Measurements from ENCODE around the gene ENPEP.
"Not testable (repeated sequence)": the region's sequence is repeated elsewhere in the genome, so short reads cannot be mapped to it uniquely, and the experiment has no call there.

Gene ENPEP, protein sequence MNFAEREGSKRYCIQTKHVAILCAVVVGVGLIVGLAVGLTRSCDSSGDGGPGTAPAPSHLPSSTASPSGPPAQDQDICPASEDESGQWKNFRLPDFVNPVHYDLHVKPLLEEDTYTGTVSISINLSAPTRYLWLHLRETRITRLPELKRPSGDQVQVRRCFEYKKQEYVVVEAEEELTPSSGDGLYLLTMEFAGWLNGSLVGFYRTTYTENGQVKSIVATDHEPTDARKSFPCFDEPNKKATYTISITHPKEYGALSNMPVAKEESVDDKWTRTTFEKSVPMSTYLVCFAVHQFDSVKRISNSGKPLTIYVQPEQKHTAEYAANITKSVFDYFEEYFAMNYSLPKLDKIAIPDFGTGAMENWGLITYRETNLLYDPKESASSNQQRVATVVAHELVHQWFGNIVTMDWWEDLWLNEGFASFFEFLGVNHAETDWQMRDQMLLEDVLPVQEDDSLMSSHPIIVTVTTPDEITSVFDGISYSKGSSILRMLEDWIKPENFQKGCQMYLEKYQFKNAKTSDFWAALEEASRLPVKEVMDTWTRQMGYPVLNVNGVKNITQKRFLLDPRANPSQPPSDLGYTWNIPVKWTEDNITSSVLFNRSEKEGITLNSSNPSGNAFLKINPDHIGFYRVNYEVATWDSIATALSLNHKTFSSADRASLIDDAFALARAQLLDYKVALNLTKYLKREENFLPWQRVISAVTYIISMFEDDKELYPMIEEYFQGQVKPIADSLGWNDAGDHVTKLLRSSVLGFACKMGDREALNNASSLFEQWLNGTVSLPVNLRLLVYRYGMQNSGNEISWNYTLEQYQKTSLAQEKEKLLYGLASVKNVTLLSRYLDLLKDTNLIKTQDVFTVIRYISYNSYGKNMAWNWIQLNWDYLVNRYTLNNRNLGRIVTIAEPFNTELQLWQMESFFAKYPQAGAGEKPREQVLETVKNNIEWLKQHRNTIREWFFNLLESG

DNA sequence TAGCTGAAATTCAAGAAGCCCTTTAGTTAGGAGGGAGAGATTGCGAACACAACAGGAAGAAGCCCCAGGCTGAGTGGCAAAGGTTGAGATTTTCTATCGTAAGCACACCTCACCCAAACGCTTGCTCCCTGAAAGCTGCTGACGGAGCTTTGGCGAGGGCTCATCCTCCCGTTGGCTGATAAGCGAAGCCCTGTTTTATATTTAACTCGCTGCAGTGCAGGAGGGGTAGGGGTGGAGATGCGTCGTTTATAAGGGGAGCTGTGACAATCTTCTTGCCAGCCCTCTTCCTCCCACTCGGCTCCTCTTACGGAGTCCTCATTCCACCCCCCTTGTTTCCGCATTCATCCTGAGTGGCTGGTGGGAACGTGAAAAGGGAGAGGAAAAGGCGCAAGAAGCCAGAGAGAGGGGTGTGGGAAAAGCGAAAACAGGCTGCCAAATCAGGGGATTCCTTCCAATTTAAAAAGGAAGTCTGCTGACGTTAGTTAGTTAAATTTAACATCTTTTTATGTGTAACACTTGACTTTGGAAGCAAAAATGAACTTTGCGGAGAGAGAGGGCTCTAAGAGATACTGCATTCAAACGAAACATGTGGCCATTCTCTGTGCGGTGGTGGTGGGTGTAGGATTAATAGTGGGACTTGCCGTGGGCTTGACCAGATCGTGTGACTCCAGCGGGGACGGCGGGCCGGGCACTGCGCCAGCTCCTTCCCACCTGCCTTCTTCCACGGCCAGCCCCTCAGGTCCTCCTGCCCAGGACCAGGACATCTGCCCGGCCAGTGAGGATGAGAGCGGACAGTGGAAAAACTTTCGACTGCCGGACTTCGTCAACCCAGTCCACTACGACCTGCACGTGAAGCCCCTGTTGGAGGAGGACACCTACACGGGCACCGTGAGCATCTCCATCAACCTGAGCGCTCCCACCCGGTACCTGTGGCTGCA, at the start of gene ENPEP:
TSS of gene ENPEP (plus strand) at position 275 of the 938 bp plus-strand sequence. CDS start at position 535, 260 bp downstream.
- H3K27ac Mint-ChIP-seq = no peak within 1 kb of the TSS
- H3K27me3 Mint-ChIP-seq (ENCODE audit: low read depth) = peaks cover 5% of the 10 kb centered on the region
- no peaks in the 10 kb centered on the region for H3K4me1 Mint-ChIP-seq (ENCODE audit: low read depth)
- no peak within 1 kb of the TSS for H3K4me3 Mint-ChIP-seq
- H3K9me3 Mint-ChIP-seq = no peaks in the 10 kb centered on the region
- H3K36me3 Mint-ChIP-seq (ENCODE audit: low read depth) = no peaks in the 10 kb centered on the region

DNA sequence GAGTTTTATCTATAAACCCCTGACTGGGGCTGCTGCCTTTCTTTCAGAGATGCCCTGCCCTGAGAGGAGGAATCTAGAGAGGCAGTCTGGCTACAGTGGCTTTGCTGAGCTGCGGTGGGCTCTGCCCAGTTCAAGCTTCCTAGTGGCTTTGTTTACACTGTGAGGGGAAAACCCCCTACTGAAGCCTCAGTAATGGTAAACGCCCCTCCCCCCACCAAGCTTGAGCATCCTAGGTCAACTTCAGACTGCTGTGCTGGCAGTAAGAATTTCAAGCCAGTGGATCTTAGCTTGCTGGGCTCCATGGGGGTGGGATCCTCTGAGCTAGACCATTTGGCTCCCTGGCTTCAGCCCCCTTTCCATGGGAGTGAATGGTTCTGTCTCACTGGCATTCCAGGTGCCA, 44.1 kb upstream of the ENPEP start:
- not testable (repeated sequence) for H3K4me3 Mint-ChIP-seq; H3K36me3 Mint-ChIP-seq (ENCODE audit: low read depth); H3K4me1 Mint-ChIP-seq (ENCODE audit: low read depth); H3K9me3 Mint-ChIP-seq; H3K27ac Mint-ChIP-seq; H3K27me3 Mint-ChIP-seq (ENCODE audit: low read depth)

DNA sequence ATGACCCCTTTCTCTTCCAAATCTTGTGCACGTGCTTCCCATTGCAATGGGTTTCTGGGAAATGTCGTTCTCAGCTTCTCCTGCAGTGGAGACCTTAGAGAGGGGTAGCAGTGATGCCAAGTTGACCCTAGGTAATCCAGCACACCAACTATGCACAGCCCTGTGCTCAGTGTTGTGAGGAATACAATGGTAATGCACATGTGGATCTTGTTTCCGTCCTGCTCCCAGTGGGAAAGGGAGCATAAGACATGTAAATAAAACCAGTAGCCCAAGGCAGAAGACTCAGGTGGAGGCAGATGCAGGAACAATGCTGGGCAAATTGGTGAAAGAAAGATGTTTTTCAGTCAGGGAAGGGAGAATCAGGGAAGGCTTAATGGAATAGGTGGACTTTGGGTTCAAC, 38.7 kb upstream of the ENPEP start:
- H3K4me1 Mint-ChIP-seq (ENCODE audit: low read depth); H3K4me3 Mint-ChIP-seq; H3K36me3 Mint-ChIP-seq (ENCODE audit: low read depth); H3K27ac Mint-ChIP-seq; H3K9me3 Mint-ChIP-seq; H3K27me3 Mint-ChIP-seq (ENCODE audit: low read depth): not testable (repeated sequence)

DNA sequence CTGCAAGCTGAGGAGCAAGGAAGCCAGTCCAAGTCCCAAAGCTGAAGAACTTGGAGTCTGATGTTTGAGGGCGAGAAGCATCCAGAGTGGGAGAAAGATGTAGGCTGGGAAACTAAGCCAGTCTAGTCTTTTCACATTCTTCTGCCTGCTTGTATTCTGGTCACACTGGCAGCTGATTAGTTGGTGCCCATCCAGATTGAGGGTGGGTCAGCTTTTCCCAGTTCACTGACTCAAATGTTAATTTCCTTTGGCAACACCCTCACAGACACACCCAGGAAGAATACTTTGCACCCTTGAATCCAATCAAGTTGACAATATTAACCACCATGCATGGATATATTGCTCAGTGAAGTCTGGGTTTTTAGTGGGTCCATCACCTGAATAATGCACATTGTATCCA, 36.7 kb upstream of the ENPEP start:
- H3K4me3 Mint-ChIP-seq; H3K36me3 Mint-ChIP-seq (ENCODE audit: low read depth); H3K9me3 Mint-ChIP-seq; H3K4me1 Mint-ChIP-seq (ENCODE audit: low read depth); H3K27ac Mint-ChIP-seq; H3K27me3 Mint-ChIP-seq (ENCODE audit: low read depth): not testable (repeated sequence)

DNA sequence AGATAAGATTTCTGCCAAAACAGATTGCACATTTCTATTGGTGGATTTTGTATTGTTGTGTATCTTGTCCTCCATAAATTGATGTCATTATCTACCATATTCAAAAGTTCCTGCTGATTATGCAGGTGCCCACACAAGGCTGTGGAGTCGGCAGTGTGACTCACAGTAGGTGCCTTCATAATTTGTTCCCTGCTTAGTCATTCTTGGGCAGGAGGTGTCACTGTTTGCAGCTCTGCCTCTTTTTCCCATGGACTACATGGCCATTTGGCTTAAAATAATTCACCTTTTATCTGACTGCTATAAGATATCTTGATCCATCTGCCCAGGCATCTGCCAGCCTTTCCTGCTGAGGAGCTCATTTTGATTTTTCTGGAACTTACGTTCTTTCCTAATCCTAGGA, 33.6 kb upstream of the ENPEP start:
- Mint-ChIP-seq H3K9me3 (no peaks in the 10 kb centered on the region), H3K4me3 (no peak overlapping the region), H3K36me3 (ENCODE audit: low read depth) (no peaks in the 10 kb centered on the region), H3K4me1 (ENCODE audit: low read depth) (no peaks in the 10 kb centered on the region), H3K27me3 (ENCODE audit: low read depth) (no peaks in the 10 kb centered on the region), H3K27ac (no peak overlapping the region)

DNA sequence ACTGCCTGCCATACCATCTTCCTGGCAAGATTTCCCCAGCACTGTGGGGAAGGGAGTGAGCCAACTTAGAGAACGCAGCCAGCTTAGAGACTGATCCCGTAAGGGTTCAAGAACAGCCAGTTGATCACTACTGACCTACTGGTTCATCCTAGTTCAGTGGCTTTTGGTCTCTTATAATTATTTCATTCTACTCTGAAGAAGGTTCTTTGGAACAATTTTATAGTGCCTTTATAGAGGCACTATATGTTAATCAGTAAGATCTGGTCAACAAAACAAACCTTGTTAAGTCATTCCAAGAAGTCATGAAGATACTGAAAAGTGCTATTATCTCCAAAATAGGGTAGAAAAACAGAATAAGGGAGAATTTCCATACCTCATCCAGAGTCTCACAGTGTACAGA, 33.2 kb upstream of the ENPEP start:
- no peaks in the 10 kb centered on the region for H3K9me3 Mint-ChIP-seq
- H3K27me3 Mint-ChIP-seq (ENCODE audit: low read depth) = no peaks in the 10 kb centered on the region
- H3K36me3 Mint-ChIP-seq (ENCODE audit: low read depth) = no peaks in the 10 kb centered on the region
- no peak overlapping the region for H3K27ac Mint-ChIP-seq
- no peaks in the 10 kb centered on the region for H3K4me1 Mint-ChIP-seq (ENCODE audit: low read depth)
- no peak overlapping the region for H3K4me3 Mint-ChIP-seq

DNA sequence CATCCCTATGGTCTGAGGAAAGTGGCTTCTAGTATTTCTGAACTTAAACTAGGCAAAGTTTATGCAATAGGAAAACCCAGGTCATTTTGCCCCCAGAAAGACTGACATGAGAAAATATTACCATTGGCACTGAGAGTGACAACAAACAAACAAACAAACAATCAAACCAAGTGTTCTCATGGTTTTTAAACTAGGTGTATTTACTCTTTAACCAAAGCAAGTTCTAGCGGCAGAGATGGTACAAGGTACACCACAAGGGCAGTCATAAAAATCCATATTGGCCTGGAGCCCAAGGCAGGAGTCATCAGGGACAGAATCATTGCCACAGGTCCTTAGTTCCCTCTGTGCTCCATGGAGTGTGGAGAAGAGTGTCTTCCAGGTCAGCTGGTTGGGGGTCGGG, 26.0 kb upstream of the ENPEP start:
- Mint-ChIP-seq H3K36me3 (ENCODE audit: low read depth) (no peaks in the 10 kb centered on the region), H3K27ac (no peak overlapping the region), H3K27me3 (ENCODE audit: low read depth) (peaks cover 7% of the 10 kb centered on the region), H3K9me3 (no peaks in the 10 kb centered on the region), H3K4me1 (ENCODE audit: low read depth) (no peaks in the 10 kb centered on the region), H3K4me3 (no peak overlapping the region)

DNA sequence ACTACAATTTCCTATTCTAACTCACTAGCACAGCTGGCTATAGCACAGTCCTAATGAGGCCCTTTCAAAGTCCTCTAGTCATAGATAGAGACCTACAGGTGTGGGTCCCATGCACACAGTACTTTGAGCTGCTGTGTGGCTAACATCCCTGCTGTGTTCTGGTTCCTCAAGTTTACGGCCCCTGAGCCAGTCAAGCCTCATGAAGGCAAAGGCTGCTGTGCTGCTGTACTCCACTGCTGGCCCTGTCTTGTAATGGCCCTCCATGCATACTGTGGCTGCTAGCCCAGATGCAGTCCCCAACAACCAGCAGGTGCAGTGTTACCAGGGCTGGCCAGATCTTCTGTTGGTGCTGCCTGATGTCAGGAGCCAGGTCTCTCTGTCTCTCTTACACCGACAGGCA, 23.4 kb upstream of the ENPEP start:
- Mint-ChIP-seq H3K27me3 (ENCODE audit: low read depth) (peaks cover 15% of the 10 kb centered on the region), H3K27ac (no peak overlapping the region), H3K4me3 (no peak overlapping the region), H3K36me3 (ENCODE audit: low read depth) (no peaks in the 10 kb centered on the region), H3K9me3 (no peaks in the 10 kb centered on the region), H3K4me1 (ENCODE audit: low read depth) (no peaks in the 10 kb centered on the region)

DNA sequence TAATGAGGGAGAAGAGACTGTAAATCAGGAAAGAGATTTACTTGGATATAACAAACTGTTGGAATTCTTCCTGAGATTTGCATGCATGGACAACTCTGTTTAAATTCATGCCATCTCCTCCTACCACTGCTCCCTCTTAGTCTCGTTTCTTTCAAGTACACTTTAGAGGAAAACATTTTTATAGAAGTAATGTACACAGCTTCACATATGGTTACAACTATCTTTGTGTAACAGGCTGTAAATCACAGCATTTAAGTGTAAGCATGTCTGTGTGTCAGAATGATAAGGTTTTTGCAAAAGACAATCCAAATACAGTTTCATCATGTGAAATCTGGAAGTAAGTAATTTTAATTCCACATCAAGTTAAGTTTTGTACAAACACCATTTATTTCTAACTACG, 21.5 kb upstream of the ENPEP start:
- H3K4me3 Mint-ChIP-seq = no peak overlapping the region
- no peak overlapping the region for H3K27ac Mint-ChIP-seq
- H3K4me1 Mint-ChIP-seq (ENCODE audit: low read depth) = no peaks in the 10 kb centered on the region
- H3K27me3 Mint-ChIP-seq (ENCODE audit: low read depth) = peaks cover 22% of the 10 kb centered on the region
- no peaks in the 10 kb centered on the region for H3K9me3 Mint-ChIP-seq
- H3K36me3 Mint-ChIP-seq (ENCODE audit: low read depth) = no peaks in the 10 kb centered on the region

DNA sequence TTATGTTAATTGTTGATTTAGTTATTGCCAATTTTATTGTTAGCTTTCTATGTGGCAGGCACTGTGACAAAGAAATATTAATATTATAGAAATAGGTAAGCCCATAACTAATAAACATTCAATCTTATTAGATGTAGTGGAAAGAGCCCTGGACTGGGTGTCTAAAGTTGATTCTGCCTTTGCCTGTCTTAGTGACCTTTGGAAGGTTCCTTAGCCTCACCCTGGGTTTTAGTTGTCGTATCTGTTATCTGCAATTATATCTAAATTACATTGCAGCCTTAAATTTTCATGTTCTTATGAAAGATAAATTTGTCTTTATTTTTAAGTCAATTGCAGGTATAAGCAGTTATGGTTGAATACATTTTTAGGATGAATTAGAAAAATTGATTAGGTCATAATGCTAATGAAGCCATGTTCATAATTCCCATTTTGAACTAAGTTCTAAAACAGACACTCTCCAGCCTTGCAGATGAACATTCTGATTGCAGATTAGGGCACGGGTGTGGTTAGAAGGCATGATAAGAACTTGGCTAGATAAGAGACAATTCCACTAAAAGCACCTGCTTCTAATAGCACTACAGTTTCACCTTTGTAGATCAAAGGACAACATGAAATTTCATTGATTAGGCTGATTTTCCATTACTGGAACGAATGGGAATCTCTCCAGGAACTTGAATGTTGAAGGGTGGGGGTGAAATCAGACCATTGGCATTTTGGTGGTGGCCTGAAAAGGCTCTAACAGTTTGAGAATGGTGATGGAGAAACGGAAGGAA, 17.3 kb upstream of the ENPEP start:
- peaks cover 18% of the 10 kb centered on the region for H3K27me3 Mint-ChIP-seq (ENCODE audit: low read depth)
- H3K36me3 Mint-ChIP-seq (ENCODE audit: low read depth) = no peaks in the 10 kb centered on the region
- H3K4me3 Mint-ChIP-seq = no peak overlapping the region
- H3K4me1 Mint-ChIP-seq (ENCODE audit: low read depth) = no peaks in the 10 kb centered on the region
- no peak overlapping the region for H3K27ac Mint-ChIP-seq
- H3K9me3 Mint-ChIP-seq = no peaks in the 10 kb centered on the region

DNA sequence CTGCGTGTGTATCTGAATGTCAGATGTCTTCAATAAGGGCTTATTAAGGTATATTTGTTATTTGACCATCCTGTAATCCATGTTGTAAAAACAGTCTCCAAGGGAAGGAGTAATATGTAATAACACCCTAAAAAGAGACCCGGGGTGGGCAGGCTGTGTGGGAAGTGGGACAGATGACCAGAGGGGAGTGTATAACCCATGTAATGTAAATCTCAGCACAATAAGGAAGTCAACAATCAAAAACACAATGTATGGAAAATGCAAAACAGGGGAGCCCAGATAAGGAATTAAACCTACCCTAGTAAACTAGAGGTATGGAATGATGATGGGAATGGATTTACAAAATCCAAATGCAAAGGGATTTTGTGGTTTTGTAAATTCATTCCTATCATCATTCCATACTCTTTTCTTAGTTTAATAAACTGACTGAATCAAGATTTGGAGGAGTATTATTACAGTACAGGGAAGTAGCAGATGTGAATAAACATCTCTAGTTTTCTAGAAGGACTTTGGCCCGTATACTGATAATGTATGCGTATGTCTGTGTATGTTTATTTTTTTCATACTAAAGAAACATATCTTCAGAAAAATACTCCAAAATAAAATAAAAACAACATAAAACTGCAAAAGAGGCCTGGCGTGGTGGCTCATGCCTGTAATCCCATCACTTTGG, 15.7 kb upstream of the ENPEP start:
- H3K27me3 Mint-ChIP-seq (ENCODE audit: low read depth) = peaks cover 13% of the 10 kb centered on the region
- no peaks in the 10 kb centered on the region for H3K9me3 Mint-ChIP-seq
- H3K4me3 Mint-ChIP-seq = no peak overlapping the region
- no peaks in the 10 kb centered on the region for H3K36me3 Mint-ChIP-seq (ENCODE audit: low read depth)
- H3K27ac Mint-ChIP-seq = no peak overlapping the region
- no peaks in the 10 kb centered on the region for H3K4me1 Mint-ChIP-seq (ENCODE audit: low read depth)

DNA sequence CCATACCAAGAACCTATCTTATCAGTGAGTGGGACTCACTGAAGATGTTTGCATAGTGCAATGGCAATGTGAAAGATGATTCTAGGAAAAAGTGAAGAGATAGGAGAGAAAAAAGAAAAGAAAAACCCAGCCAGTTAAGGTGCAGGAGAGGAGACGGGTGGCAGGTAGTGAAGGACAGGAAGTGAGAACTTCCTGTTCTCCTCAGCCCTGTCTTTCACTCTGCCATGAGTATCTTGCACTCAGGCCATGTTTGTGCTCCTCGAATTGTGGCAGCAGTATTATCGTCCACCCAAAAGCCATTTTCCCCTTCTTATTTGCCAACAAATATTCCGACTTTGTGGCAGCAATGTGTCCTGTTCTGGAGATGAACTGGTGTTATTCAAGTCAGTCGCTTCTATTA, 8.6 kb upstream of the ENPEP start:
- H3K27me3 Mint-ChIP-seq (ENCODE audit: low read depth) = peaks cover 8% of the 10 kb centered on the region
- H3K9me3 Mint-ChIP-seq = peaks cover 8% of the 10 kb centered on the region
- no peaks in the 10 kb centered on the region for H3K36me3 Mint-ChIP-seq (ENCODE audit: low read depth)
- H3K4me3 Mint-ChIP-seq = no peak overlapping the region
- peaks cover 10% of the 10 kb centered on the region for H3K4me1 Mint-ChIP-seq (ENCODE audit: low read depth)
- no peak overlapping the region for H3K27ac Mint-ChIP-seq

DNA sequence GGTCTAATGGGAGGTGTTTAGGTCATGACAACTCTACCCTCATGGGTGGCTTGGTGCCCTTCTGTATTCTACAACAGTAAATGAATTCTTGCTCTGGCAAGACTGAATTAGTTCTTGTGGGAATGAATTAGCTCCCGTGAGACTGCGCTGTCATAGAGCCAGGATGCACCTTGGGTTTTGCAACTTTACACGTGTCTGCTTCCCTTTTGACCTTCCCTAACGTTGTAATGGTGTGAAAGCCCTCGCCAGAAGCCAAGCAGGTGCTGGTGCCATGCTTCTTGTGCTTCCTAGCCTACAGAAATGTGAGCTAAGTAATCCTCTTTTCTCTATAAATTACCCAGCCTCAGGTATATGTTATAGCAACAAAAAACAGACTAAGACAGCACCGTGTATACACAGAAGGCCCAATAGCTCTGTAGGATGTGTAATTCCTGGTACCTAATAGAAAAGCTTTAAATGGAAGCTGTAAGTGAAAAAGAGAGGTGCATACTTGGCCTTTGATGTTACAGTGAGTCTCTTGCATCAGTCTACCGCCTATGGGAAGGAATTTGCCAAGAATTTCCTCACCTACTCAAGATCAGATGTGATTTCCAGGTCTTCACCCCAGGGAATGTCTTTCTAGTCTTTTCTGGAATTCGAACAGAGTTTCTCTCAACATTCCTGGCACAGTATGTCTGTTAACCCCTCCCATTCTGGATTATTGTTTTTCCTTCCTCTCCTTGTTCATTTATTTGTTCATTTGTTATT, 3.2 kb upstream of the ENPEP start:
- peaks cover 1% of the 10 kb centered on the region for H3K4me1 Mint-ChIP-seq (ENCODE audit: low read depth)

More for the DNA sequence above, 3.2 kb upstream of the ENPEP start:
- no peaks in the 10 kb centered on the region for H3K36me3 Mint-ChIP-seq (ENCODE audit: low read depth)
- H3K27ac Mint-ChIP-seq = no peak overlapping the region
- H3K4me3 Mint-ChIP-seq = no peak overlapping the region
- H3K27me3 Mint-ChIP-seq (ENCODE audit: low read depth) = peaks cover 13% of the 10 kb centered on the region
- peaks cover 8% of the 10 kb centered on the region for H3K9me3 Mint-ChIP-seq

All from T-helper 1 cell treated with Interleukin-12 subunit alpha and Interleukin-12 subunit beta and Interleukin-4 antibody, amounts not matched to agents 30 μg/mL and 1 μg/mL, for 36 hours (primary cell).